Stimulated activated CD4-positive, alpha-beta T cell treated with anti-CD3 and anti-CD28 coated beads, Interleukin-2, amount 100 ng/mL, for 4 hours (primary cell): ENCODE measurements around the gene SPESP1.
"Not testable (repeated sequence)": the region's sequence is repeated elsewhere in the genome, so short reads cannot be mapped to it uniquely, and the experiment has no call there.

Experiments
- DNase-seq: peaks from one replicate; pipeline ENCODE4 v3.0.0-alpha.2; 2020; ENCODE audit warnings: low read depth

SPESP1 gene

GRCh38 chr15:68963719-68964118 is 33.4 kb downstream of the SPESP1 start:
- DNase-seq, result not testable (repeated sequence)

DNA sequence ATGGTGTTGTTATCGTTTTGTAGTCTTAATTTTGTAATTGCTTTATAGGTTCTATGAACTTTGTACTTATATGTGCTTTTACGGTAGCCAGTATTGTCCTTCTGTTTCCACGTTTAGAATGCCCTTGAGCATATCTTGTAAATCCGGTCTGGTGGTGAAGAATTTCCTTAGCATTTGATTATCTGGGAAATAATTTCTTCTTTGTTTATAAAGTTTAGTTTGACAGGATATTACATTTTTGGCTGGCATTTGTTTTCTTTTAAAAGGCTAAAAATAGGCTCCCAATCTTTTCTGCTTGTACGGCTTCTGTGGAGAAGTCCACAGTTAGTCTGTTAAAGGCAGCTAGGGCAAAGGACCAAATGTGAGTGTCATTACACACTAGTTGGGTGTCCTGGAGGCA is 36.7 kb downstream of the SPESP1 start:
- no peak for DNase-seq

DNA sequence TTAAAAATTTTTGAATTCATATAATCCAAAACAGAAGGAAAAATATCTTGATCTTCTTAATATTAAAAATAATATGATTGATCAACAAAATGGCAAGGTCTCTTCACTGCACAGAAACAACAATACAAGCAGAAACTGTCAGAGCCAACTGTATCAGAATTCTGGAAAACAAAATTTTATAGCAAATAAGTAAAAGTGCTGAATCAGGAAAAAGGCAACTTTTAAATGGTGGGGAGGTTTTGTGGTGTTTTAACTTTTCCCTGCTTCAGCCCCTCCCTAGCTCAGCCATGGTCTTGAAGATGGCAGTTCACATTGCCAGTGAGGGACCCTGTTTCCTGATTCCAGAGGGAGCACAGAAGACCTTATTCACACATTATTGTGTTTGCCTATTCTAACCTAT is 37.6 kb downstream of the SPESP1 start:
- no peak for DNase-seq

- DNase-seq, result no peak
Measured at GRCh38 chr15:68969298-68969697, 39.0 kb downstream of the SPESP1 start.

DNA sequence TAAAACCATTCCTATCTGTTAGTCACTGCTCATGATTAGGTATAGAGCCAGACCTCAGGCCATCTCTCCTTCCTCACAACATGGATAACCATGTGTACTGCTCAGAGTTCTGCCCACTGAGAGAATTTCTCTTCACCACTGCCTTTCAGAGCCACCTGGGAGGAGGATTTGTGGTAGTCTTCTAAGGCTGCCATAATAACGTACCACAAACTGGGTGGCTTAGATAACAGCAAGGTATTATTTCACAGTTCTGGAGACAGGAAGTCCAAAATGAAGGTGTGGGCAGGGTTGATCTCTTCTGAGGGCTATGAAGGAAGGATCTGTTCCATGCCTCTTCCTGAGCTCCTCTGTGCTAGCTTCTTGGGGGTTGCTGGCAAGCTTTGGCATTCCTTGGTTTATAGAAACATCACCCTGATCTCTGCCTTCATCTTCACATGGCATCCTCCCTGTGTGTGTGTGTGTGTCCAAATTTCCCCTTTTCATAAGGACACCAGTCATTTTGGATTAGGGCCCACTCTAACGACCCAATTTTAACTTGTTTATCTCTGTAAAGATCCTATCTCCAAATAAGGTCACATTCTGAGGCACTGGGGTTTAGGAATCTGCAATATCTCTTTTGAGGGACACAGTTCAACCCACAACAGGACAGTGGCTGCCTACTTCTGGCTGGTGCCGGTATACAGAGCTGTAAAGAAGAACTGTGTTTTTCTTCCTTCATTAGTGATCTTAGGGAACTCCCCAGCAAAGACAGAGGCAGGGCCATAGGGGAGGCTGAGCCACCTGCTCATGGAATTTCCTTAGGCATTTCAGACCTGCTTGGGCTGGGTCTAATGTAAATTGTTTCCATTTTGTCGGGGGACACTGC is 42.1 kb downstream of the SPESP1 start:
- DNase-seq, result no peak

GRCh38 chr15:68975651-68976160 is 45.4 kb downstream of the SPESP1 start:
- DNase-seq, result not testable (repeated sequence)

GRCh38 chr15:68977426-68977825 is 47.1 kb downstream of the SPESP1 start:
- not testable (repeated sequence) for DNase-seq

DNA sequence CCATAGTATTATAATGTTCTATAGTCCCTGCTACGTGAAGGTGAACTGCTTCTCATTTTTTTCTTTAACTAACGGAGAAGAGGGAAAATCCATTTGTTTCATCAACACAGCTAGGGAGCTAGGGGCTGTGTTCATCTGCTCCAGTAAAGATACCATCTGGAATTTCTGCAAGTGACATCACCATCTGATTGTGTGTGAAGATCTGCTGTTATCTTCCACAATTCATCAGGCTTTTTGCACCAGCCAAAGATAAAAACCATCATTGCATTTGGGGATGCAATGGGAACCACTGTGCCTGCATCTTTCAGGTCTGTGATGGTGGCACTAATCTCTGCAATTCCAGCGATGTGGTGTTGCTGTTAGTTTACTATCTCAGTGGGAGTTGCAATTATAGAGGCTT is 48.7 kb downstream of the SPESP1 start:
- DNase-seq, result no peak

DNA sequence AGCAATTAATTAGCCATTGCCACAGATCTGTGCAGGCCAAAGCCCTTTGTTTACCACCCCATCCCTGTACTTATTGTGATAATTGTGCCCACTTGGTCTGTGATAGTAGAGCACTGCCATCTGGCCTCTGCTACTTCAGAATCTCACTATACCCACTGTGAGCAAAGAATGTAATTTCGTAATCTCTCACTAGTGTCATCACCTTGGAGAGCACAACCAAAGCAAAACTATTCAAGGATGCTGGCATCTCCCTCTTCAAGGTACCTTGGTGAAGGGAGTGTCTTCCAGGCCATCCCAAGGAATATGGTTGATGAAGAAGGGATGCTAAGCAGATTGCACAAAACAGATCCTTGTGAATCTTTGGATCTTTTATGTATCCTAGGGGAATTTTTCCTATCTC is 49.5 kb downstream of the SPESP1 start:
- no peak for DNase-seq

- no peak for DNase-seq
Measured at GRCh38 chr15:68980786-68981185, 50.5 kb downstream of the SPESP1 start.

DNA sequence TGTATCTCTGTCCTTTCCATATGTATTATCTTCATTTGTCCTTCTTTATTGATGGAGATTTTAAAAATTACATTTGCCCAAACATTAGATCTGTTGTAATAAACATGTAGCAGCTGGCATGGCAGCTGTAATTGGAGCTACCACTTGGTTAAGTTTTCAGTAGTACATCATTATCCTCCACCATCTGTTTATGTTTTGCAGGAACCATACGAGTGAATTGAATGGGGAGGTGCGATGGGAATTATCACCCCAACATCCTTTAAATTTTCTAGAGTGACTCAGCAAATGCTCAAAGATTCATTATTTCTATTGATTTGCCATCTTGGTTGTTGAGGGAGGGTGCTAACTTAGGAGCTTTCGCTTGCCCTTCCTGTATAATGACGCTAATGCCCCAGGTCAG is 51.6 kb downstream of the SPESP1 start:
- no peak for DNase-seq

DNA sequence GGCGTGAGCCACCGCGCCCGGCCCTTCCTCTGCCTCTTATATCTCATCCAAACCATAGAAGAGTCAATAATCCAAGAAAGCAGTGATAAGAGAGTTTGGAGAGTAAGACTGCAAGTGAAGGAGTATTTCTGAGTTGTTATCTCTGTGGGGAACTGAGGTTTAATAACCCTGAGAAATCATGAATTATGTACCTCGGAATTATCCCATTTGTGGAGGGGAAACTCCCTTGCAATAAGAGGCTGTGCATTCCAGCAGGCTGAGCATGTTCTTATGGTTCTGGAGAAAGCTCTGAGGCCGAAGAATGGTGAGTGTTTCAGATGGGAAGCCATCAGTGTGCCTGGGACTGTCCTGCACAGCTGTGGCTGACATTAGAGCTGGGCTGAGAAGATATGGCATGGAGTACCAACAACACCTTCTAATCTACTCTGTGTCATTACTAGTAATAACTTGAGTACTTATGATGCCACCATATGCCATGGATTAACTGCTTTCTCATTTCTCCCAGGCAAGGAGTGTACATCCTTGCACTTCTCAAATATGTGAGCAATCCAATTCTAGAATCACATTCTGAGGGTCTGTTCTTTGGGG is 52.7 kb downstream of the SPESP1 start:
- DNase-seq, result no peak

- DNase-seq, result no peak
Measured at GRCh38 chr15:68983961-68984481, 53.7 kb downstream of the SPESP1 start.

DNA sequence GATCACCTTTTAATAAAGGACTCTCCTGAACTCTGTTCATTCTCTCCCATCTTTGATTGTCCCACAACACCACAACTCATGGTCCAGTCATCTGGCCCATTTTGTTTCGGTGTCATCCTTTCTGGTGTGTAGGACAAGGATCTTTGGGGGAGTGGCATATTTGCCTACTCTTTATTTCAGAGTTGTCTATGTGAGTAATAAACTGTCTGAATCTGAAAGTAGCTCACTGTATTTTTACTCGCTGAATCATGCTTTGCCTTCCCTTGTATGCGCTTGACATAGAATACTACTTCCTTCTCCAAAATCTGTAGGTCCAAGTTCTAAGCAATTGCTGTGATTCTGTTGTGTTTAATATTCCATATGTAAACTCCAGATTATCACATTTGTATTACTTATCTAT is 54.3 kb downstream of the SPESP1 start:
- DNase-seq, result no peak

GRCh38 chr15:68985361-68985891 is 55.1 kb downstream of the SPESP1 start:
- no peak for DNase-seq

- no peak for DNase-seq
Measured at GRCh38 chr15:68986322-68986721, 56.0 kb downstream of the SPESP1 start.

DNA sequence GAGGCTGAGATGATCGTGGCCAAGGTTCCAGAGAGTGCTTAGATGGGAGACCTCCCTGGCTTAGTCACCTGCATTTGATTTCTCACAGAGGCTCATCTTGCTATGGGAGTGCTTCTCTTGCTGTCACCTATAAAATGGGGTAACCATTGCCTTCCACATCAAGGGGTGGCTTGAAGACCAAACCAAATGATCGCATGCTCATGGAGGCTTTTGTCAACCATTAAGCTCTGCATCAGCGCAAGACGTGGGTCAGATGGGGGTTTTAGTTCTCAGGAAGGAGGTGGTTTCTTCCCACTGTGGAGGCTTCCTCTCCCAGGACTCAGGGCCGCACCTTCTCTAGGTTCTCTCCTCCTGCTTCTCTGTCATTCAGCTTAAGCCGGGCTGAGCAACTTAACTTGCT is 56.8 kb downstream of the SPESP1 start:
- no peak for DNase-seq

- no peak for DNase-seq
Measured at GRCh38 chr15:68987676-68988075, 57.4 kb downstream of the SPESP1 start.

- DNase-seq, result no peak
Measured at GRCh38 chr15:68989541-68990230, 59.4 kb downstream of the SPESP1 start.

DNA sequence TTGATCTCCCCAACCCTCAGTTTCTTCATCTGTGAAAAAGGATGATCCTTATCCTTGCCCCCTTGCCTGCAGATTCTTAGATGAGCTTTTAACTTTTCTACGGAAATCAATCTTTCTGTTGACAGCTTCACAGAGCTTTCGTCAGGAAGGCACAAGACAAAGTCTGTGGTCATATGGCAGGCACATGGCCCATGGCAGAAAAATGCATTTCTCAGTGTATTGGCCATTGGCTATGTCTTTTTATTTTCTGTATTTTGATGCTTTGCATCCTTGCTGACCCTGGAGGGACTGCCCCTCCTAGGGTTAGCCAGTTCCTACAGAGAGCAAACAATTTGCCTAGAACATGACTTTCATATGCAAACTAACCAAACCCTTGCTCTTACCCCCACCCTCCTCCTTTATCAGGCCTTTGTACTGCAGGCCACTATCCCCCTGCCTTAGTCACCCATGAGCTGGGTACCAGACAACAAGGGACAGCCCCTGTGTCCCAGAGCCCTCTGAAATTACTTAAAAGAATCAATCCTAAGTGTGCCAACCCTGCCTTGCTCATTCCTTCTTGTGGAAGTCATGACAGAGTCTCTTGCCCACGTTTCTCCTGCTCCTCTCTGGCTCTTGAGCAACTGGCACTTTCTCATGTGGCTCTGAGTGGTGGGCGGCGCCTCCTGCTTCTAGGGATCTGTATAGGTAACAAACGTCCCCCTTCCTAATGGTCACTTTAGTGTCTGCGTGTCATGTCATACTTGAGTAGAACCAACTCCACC is 60.1 kb downstream of the SPESP1 start:
- no peak for DNase-seq

DNA sequence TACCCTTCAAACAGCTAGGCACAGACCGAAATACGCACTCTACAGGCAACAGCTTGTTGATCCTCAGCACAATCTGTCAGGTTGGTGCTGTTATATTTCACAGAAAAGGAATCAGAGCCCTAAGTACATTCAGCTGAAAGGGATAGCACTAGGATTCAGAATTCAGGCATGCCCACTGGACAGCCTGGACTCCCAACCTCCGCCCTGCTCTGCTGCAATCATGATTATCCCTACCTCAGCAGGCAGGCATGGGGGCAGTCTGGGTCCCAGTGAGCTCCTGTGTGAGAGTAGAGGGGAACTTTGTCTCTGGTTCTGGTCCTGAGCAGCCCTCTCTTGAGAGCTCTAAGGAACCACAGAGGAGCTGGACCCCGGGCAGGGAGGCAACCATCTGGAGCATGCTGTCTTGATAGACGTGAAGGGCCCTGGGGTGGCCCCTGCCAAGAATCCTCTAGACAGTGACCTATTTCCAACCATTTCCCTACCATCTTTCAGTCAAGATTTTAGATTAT is 60.7 kb downstream of the SPESP1 start:
- no peak for DNase-seq
